Spleen (tissue), 7 donors: ENCODE measurements around the gene SPDYC.

Experiments used
- CTCF ChIP-seq, 11 experiments: fragments of 200-600 bp in 7 of 11; fragments of 450-650 bp in 4 of 11; sonication (generic) in 4 of 11; IDR thresholded peaks in 8 of 11; conservative IDR thresholded peaks in 3 of 11; 1 replicate in 7 of 11; 2 replicates in 4 of 11; pipeline versions ENCODE4 v1.4.0 to v1.8.0; 2016 to 2021; ENCODE audit warnings: antibody characterized with exemption in 11 of 11, inconsistent platforms in 4 of 11, mild to moderate bottlenecking in 1 of 11
- POLR2A ChIP-seq, 3 donors: fragments of 450-650 bp; IDR thresholded peaks; one replicate each; pipeline ENCODE4 v1.5.1; 2017; ENCODE audit warnings: antibody characterized with exemption in 3 of 3, mild to moderate bottlenecking in 1 of 3
- donor health status: DM: no; HTN: no; CAD: no; lungs with moderate emphysema.
- donor health status: DM: no; HTN: no; CAD: no.
- donor health status: DM: no; HTN: no; CAD: no.

GRCh38 chr11:65170058-65170534 is at the start of gene SPDYC:
- TF ChIP-seq CTCF (IDR thresholded peaks at IDR 0.05 in 8 of 11, conservative IDR thresholded peaks at IDR 0.05 in 3 of 11) (no peak), POLR2A (IDR thresholded peaks at IDR 0.05) (no peak)
